Right renal pelvis (tissue), 4 donors: ENCODE results near the gene CD40LG. TPM values are rescaled to one million over a fixed set of nuclear protein-coding genes. Genes with fewer than 3 reads are reported as not detected.

Experiments used
- DNase-seq, 4 donors: peaks; one replicate each; pipeline ENCODE4 v3.0.0-alpha.2; 2013; ENCODE audit warnings: low read depth in 4 of 4, low spot score in 3 of 4, missing footprints in 1 of 4
- polyA plus RNA-seq, 4 donors: library from polyadenylated mRNA; unstranded; fragments of 120-200 nt; gene quantifications; one replicate each; pipeline ENCODE4 v1.2.1, GENCODE V29; 2013; ENCODE audit not compliant: insufficient read length in 4 of 4

CD40LG gene
- polyA plus RNA-seq, 4 donors = 0.08 to 0.20 (median 0.09) TPM

GRCh38 chrX:136646602-136647239 lies 1.2 kb upstream of the CD40LG start:
- no peak for DNase-seq

DNA sequence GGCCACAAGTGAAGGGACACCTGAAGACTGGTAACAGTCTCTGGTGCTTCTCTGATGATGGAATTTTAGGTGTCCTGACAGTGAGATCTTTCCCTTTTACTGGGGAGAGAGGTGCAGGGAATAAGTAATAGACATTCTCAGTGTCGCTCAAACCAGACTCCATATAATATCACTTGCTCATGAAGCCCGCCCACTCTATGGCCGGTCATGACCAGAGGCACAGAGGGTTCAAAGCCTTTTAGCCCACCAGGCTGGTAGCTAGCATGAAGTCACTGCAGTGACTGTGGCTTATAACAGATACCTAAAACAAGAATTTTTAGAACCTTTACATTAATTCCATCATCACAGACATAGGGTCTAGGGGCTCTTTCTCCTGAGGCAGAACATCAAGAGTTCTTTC lies 2.9 kb downstream of the CD40LG start:
- no peak for DNase-seq

DNA sequence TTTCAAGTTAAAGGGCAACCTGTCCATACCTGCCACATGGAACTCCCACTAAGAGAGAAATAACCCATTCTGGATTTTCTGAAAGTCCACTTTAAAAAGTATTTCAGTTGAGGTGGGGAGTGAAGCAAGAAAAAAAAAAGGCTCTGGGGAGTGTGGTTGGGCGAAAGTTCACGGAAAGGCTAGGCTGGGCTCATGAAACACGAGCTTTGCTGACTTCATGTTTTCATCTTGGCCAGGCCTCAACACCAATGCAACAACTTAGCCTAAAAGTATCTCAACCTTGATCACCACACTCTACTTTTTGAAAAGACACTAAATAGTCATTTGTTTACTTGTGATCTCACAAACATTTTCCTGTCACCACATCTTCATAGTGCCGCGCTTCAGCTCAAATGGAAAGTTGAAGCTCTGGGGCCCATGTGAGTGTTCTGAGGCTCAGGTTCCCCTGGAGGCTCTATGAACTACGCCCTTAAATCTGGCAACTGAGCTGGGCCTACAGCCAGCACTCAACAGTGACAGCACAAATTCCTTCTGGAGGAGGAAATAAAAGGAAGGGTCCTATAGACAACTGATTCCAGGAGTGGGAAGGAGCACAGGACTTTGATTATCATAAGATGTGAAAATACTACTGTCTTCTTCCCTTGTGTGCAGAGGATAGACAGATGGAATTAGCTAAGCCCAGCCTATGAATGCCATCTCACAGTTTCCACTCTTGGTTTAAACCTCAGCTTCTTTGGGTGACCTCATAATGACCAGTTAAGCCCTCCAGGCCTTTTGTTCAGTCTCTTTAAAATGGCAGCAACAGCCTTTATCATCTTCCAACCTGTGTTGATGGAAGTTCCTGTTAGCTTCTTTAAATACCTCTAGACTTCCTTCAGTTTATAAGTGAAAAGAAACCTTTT lies 5.1 kb downstream of the CD40LG start:
- no peak for DNase-seq

GRCh38 chrX:136656361-136656964 lies 8.5 kb downstream of the CD40LG start:
- DNase-seq = no peak

GRCh38 chrX:136658151-136658550 lies 10.2 kb downstream of the CD40LG start:
- no peak for DNase-seq

DNA sequence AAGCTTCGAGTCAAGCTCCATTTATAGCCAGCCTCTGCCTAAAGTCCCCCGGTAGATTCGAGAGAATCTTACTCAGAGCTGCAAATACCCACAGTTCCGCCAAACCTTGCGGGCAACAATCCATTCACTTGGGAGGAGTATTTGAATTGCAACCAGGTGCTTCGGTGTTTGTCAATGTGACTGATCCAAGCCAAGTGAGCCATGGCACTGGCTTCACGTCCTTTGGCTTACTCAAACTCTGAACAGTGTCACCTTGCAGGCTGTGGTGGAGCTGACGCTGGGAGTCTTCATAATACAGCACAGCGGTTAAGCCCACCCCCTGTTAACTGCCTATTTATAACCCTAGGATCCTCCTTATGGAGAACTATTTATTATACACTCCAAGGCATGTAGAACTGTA lies 11.2 kb downstream of the CD40LG start:
- no peak for DNase-seq

- DNase-seq = no peak
Observed at GRCh38 chrX:136660896-136661295, 12.9 kb downstream of the CD40LG start.

DNA sequence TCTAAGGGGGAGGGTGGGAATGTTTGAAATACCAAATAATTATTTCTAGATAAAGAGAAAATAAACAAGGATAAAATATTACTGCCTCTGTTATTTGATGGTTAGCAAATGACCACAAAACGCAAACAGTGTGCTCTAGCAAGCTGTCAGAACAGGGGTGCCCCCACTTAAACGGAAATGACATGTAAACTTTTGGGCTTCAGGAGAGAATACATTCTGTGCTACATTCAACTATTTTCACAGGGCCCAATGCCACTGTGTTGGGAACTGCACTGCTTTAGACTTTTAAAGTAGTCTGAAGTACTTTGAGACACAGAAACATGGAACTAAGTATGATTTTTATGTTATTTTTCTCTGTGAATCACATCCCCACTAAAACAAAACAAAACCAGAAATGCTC lies 14.1 kb downstream of the CD40LG start:
- no peak for DNase-seq

GRCh38 chrX:136662976-136663375 lies 15.0 kb downstream of the CD40LG start:
- DNase-seq = no peak

DNA sequence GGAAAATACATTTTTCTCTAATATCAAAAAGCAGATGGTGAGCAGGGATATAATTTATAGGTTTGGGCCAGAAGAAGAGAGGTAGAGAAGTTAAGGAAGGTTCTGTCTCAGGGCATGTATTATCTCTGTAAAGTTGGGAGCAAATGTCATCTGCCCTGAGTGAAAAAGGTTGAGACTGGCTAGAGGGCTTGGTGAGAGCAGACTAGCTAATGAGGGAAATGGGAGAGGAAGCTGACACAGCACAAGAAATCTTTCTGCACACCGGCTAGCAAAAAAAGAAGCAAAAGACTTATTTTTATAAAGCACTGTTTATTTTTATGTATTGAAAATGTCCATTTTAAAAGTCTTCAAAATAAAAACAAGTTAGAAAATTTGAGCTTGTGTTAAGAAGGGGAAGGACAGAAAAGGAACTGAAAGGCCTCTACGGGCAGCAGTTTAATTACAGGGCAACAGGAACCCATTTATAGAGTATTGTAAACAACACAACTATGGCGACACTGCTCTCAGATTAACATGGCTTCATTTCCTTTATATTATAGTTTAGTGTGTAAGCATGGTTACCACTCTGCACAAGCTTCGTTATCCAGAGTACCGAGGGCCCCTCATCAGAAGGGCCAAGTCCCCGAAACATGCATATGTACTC lies 17.4 kb downstream of the CD40LG start:
- DNase-seq = no peak

DNA sequence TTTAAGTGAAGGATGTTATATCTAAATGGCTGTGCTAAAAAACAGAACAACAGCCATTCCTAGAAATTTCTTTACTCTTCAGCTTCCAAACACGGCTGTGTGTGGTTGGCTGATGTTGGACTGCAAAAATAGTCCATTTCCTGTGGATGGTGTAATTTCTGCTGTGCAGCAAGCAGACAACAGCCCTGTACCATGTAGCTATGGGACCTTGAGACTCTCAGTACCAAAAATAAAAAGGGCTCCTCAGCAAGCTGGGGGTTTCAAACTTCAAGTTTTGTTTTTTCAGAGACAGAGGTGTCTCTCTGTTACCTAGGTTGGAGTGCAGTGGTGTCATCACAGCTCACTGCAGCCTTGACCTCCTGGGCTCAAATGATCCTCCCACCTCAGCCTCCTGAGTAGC lies 18.1 kb downstream of the CD40LG start:
- DNase-seq = no peak

DNA sequence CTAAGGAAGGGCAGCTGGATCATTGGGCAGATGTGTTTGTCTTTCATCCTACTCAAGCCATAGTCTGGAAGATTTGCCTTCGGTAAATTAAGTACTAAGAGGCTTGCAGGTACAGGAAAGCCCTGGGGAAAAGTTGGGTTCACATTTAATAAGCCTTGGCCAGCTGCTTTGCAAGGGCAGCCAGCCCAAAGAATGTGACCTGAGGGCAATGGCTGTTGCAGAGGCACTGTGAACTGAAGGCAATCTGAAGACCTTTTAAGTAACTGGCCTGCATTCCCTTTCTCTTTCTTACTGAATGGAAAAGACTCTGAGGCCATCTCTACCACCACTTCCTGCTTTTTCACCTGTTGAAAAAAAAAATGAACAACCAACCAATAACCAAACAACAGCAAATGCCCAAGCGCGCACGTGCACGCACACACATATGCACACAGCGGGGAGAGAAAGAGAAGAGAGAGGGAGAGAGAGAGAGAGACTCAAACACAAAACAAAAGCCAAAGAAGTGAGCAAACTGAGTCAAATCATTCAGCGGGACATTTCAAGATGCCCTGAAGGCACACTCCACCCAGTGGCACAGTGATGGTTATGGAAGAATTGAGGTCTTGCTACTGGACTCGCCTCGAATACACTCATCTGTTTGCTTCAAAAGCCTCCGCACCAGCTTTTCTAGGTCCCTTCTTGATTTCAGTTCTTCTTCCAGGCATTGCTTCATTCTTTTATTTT lies 19.6 kb downstream of the CD40LG start:
- no peak for DNase-seq

DNA sequence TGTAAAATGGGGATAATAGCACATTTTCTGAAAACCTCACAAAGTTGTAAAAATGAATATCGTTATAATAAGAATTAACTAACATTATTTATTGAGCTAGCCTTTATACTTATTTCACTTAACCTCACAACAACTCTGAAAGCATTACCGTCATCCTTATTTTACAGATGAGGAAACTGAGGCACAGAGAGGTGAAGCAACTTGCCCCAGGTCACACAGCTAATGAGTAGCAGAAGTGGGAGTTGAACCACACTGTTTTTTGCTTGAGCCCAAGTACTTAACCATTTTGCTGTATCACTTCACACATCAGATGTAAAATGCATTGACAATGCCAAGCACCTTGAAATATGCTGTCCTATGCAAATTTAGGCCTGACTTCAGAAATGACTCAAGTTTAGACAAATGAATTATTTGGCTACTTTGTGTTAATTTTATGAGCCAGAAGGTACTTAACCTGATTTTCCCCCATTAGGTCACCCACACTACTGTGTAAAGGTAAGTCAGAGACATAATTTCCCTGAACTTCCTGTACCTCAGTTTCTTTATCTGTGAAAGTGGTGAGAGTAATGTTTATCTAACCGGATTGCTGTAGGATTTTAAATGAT lies 23.1 kb downstream of the CD40LG start:
- no peak for DNase-seq

- no peak for DNase-seq
Observed at GRCh38 chrX:136674270-136674985, 26.5 kb downstream of the CD40LG start.

GRCh38 chrX:136679531-136679930 lies 31.6 kb downstream of the CD40LG start:
- DNase-seq = no peak

GRCh38 chrX:136684120-136684519 lies 36.2 kb downstream of the CD40LG start:
- no peak for DNase-seq

DNA sequence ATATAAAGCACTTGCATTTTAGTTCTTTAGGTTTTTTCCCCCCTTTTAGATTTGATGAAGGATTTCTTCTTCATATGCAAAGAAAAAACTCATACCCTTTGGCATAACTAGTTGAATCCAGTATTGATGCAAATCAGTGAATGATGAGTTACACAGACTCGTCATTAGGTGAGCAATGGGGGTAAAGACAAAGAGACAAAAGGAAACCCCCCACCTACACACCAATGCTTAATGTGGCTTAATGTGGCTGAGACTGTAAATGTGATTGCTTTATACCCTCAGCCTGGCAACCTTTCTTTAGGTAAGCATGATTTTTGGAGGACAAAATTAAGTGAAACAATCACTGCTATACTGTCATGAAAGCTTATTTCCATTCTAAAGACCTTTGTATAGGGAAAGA lies 39.5 kb downstream of the CD40LG start:
- no peak for DNase-seq

- no peak for DNase-seq
Observed at GRCh38 chrX:136689436-136689835, 41.5 kb downstream of the CD40LG start.

- no peak for DNase-seq
Observed at GRCh38 chrX:136691028-136691809, 43.3 kb downstream of the CD40LG start.
